ENCODE results near the gene RDH13. TPM values are rescaled to one million over a fixed set of nuclear protein-coding genes. Genes with fewer than 3 reads are reported as not detected.

The RDH13 gene
- polyA plus RNA-seq, 1 donor from 2014 or later = 18.7 TPM

- H3K36me3 Mint-ChIP-seq = peaks cover 4% of the 10 kb centered on the region
- H3K9me3 Mint-ChIP-seq = peaks cover 0 to 1% (median 0%) of the 10 kb centered on the region in 3 donors
- H3K27me3 Mint-ChIP-seq = peaks cover 34% of the 10 kb centered on the region
- H3K4me1 Mint-ChIP-seq = peaks cover 16 to 20% (median 19%) of the 10 kb centered on the region in 3 donors
- peak overlapping the region in 1 of 3 donors; percentile 67 for H3K27ac Mint-ChIP-seq
- peak overlapping the region in 1 of 4 donors; percentile 2 for H3K4me3 Mint-ChIP-seq
These were observed 23.2 kb upstream of the RDH13 start for GRCh38 chr19:55085923-55086715.

DNA sequence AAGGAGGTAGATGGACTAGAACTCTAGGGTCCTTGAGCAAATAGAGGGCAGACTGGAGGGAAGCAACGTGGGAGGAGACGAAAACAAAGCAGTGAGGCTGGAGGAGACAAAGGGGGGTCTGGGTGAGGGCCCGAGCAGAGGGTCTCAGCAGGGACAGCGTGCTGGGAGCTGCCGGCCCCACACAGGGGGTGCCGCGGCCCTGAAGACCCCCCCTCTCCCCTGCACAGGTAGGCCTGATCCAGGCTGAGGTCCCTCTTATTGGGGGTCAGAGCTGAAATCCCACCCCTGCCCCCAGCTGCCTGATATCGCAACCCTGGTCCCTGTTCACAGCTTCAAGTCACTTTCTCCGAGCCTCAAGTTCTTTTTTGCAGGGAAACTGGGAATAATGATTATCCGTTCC, 21.5 kb upstream of the RDH13 start:
- peak overlapping the region in 1 of 4 donors; percentile 54 for H3K4me3 Mint-ChIP-seq
- H3K27me3 Mint-ChIP-seq = peaks cover 48% of the 10 kb centered on the region
- peaks cover 0 to 7% (median 0%) of the 10 kb centered on the region in 3 donors for H3K9me3 Mint-ChIP-seq
- H3K27ac Mint-ChIP-seq = peak overlapping the region; percentile 67 to 71 (median 67)
- H3K36me3 Mint-ChIP-seq = no peaks in the 10 kb centered on the region
- H3K4me1 Mint-ChIP-seq = peaks cover 20 to 28% (median 26%) of the 10 kb centered on the region in 3 donors

GRCh38 chr19:55083004-55083850, 20.3 kb upstream of the RDH13 start:
- peaks cover 15 to 23% (median 21%) of the 10 kb centered on the region in 3 donors for H3K4me1 Mint-ChIP-seq
- H3K4me3 Mint-ChIP-seq = peak overlapping the region in 2 of 4 donors; percentile 17 to 39
- peaks cover 51% of the 10 kb centered on the region for H3K27me3 Mint-ChIP-seq
- peaks cover 0 to 7% (median 0%) of the 10 kb centered on the region in 3 donors for H3K9me3 Mint-ChIP-seq
- no peaks in the 10 kb centered on the region for H3K36me3 Mint-ChIP-seq
- no peak overlapping the region for H3K27ac Mint-ChIP-seq

DNA sequence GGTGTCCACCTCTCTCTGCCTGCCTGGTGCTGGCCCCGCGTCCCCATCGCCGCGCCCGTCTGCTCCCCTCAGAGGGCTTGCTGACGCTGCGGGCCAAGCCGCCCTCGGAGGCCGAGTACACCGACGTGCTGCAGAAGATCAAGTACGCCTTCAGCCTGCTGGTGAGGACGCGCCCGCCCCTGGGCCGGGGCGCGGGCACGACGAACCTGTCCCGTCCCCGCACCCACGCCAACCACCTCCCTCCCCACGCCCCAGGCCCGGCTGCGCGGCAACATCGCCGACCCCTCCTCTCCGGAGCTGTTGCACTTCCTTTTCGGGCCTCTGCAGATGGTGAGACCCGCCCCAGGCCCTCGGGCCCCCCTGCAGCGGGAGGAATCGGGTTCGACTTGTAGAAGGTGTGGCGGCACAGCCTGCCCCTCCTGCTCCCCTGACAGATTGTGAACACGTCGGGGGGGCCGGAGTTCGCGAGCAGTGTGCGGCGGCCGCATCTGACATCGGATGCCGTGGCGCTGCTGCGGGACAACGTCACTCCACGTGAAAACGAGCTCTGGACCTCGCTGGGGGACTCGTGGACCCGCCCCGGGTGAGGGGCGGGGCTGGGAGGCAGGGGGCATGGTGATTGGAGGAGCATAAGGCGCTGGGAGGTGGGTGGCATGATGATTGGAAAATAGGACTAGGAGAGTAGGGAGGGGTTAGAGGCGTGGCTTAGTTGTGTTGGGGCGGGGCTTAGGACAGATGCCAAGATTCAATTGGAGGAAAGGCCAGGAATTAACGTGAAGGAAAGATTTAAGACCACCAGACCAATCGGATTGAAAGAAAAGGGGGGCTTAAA, 19.3 kb upstream of the RDH13 start:
- Mint-ChIP-seq H3K27me3 (peaks cover 43% of the 10 kb centered on the region), H3K4me3 (peak overlapping the region in 2 of 4 donors; percentile 45 to 79), H3K4me1 (peaks cover 9 to 14% (median 14%) of the 10 kb centered on the region in 3 donors), H3K36me3 (no peaks in the 10 kb centered on the region), H3K27ac (no peak overlapping the region), H3K9me3 (peaks cover 0 to 7% (median 0%) of the 10 kb centered on the region in 3 donors)

GRCh38 chr19:55081770-55082019, 18.7 kb upstream of the RDH13 start:
- H3K4me1 Mint-ChIP-seq = peaks cover 8 to 14% (median 14%) of the 10 kb centered on the region in 3 donors
- peaks cover 0 to 8% (median 0%) of the 10 kb centered on the region in 3 donors for H3K9me3 Mint-ChIP-seq
- H3K36me3 Mint-ChIP-seq = no peaks in the 10 kb centered on the region
- peak overlapping the region in 1 of 3 donors; percentile 67 for H3K27ac Mint-ChIP-seq
- peak overlapping the region; percentile 45 to 92 (median 74) for H3K4me3 Mint-ChIP-seq
- H3K27me3 Mint-ChIP-seq = peaks cover 47% of the 10 kb centered on the region

- Mint-ChIP-seq H3K27ac (peak overlapping the region in 2 of 3 donors; percentile 47 to 88), H3K9me3 (peaks cover 0 to 8% (median 0%) of the 10 kb centered on the region in 3 donors), H3K4me3 (peak overlapping the region; percentile 70 to 92 (median 84)), H3K4me1 (peaks cover 8 to 14% (median 14%) of the 10 kb centered on the region in 3 donors), H3K36me3 (no peaks in the 10 kb centered on the region), H3K27me3 (peaks cover 47% of the 10 kb centered on the region)
These were observed 18.2 kb upstream of the RDH13 start for GRCh38 chr19:55080968-55081769.

- H3K9me3 Mint-ChIP-seq = peaks cover 0 to 8% (median 0%) of the 10 kb centered on the region in 3 donors
- H3K36me3 Mint-ChIP-seq = no peaks in the 10 kb centered on the region
- peak overlapping the region; percentile 70 to 92 (median 84) for H3K4me3 Mint-ChIP-seq
- peaks cover 8 to 14% (median 12%) of the 10 kb centered on the region in 3 donors for H3K4me1 Mint-ChIP-seq
- peak overlapping the region in 1 of 3 donors; percentile 47 for H3K27ac Mint-ChIP-seq
- H3K27me3 Mint-ChIP-seq = peaks cover 47% of the 10 kb centered on the region
These were observed 17.4 kb upstream of the RDH13 start for GRCh38 chr19:55080121-55080967.

DNA sequence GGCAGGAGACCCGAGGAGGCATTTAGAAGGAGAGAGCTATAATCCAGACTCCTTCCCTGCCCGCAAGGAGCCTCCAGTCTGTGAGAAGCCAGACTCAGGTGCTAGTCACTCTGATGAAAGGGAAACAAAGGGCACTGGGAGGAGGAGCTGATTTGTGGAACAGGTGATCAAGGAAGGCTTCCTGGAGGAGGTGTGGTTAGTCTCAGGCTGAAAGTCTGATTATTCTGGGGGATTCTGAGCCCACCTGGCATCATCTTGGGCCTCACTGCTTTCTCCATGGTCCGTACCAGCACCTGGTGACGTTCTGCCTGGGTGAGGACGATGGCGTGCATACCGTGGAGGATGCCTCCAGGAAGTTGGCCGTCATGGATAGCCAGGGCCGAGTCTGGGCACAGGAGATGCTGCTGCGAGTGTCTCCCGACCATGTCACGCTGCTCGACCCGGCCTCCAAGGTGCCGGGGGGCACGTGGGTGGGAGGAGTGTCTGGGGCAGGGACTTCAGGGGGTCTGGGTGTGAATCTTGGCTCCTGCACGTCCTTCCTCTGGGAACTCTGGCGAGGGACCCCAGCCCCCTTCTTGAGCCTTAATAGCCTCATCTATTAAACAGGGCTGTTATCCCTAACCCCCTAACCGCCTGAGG, 16.6 kb upstream of the RDH13 start:
- Mint-ChIP-seq H3K4me1 (peaks cover 8 to 14% (median 12%) of the 10 kb centered on the region in 3 donors), H3K9me3 (peaks cover 0 to 13% (median 0%) of the 10 kb centered on the region in 3 donors), H3K36me3 (no peaks in the 10 kb centered on the region), H3K4me3 (peak overlapping the region in 3 of 4 donors; percentile 29 to 83 (median 63)), H3K27me3 (peaks cover 45% of the 10 kb centered on the region), H3K27ac (peak overlapping the region in 1 of 3 donors; percentile 56)

DNA sequence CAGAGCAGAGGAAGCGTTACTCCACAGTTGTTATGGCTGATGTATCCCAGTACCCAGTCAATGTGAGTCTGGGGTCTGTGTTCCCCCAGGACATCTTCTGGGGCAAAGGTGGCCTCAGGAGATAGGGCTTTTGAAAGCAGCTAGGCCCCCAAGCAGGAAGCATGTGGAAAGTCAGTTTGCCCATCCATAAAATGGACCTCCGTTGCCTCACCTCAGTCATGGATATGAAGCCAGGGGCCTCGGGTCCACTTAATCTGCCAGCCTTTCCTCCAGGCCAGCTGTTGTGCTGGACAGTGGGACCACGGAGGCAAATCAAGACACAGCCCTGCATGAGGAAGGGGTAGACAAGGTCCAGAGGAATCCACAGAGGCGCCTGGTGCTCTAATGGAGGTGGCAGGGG, 16.0 kb upstream of the RDH13 start:
- Mint-ChIP-seq H3K27me3 (peaks cover 44% of the 10 kb centered on the region), H3K27ac (peak overlapping the region in 1 of 3 donors; percentile 56), H3K4me3 (peak overlapping the region in 3 of 4 donors; percentile 29 to 83 (median 63))

DNA sequence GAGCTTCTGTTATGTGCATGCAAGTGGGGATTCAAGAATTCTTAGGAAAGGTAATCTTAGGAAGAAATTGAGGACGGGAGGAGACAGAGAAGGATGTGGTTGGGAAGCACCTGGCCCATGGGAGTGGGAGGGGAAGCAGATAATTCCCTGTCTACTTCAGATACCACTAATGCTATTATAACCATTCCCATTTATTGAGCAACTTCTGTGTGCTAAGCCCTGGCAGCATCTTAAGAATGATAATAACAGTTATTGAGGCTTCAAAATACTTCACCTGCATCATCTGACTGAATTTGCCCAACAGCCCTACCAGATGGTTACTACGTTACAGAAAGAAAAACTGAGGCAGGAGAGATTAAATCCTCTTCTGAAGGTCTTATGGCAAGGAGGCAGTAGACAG, 14.2 kb upstream of the RDH13 start:
- Mint-ChIP-seq H3K4me1 (peaks cover 4 to 12% (median 10%) of the 10 kb centered on the region in 3 donors), H3K4me3 (no peak overlapping the region), H3K36me3 (no peaks in the 10 kb centered on the region), H3K27me3 (peaks cover 39% of the 10 kb centered on the region), H3K27ac (no peak overlapping the region), H3K9me3 (peaks cover 0 to 13% (median 0%) of the 10 kb centered on the region in 3 donors)

More for the DNA sequence above, 16.0 kb upstream of the RDH13 start:
- Mint-ChIP-seq H3K4me1 (peaks cover 5 to 14% (median 12%) of the 10 kb centered on the region in 3 donors), H3K9me3 (peaks cover 0 to 15% (median 0%) of the 10 kb centered on the region in 3 donors), H3K36me3 (no peaks in the 10 kb centered on the region)

DNA sequence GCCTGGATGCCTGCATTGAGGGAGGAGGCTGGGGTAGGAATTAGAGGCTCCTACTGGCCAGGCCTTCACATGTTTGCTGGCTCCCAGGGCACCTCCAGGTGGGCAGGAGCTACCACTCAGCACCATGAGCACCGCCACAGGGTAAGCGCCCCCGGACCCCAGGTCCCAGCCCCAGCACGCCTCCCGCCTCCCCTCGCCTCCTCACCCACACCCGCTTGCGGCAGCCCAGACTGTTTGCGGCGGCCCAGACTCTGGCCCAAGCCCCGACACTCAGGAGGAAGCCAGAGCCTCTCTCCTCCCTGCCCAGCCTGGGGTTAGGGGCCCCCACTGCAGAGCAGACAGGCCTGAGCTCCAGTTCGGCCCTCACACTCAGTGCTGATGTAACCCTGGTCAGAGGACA, 13.4 kb upstream of the RDH13 start:
- H3K4me1 Mint-ChIP-seq = peaks cover 4 to 12% (median 10%) of the 10 kb centered on the region in 3 donors
- H3K27me3 Mint-ChIP-seq = peaks cover 43% of the 10 kb centered on the region
- no peaks in the 10 kb centered on the region for H3K36me3 Mint-ChIP-seq
- H3K4me3 Mint-ChIP-seq = no peak overlapping the region
- no peak overlapping the region for H3K27ac Mint-ChIP-seq
- H3K9me3 Mint-ChIP-seq = peaks cover 0 to 13% (median 0%) of the 10 kb centered on the region in 3 donors

- H3K9me3 Mint-ChIP-seq = peaks cover 0 to 10% (median 0%) of the 10 kb centered on the region in 3 donors
- H3K27ac Mint-ChIP-seq = peak within 1 kb of the TSS in 1 of 3 donors; percentile 31
- no peaks in the 10 kb centered on the region for H3K36me3 Mint-ChIP-seq
- H3K27me3 Mint-ChIP-seq = peaks cover 37% of the 10 kb centered on the region
- no peak within 1 kb of the TSS for H3K4me3 Mint-ChIP-seq
- H3K4me1 Mint-ChIP-seq = peaks cover 4 to 10% (median 5%) of the 10 kb centered on the region in 3 donors
These were observed 12.5 kb upstream of the RDH13 start, which contains the start of gene EPS8L1 for GRCh38 chr19:55075371-55075998. Gene EPS8L1, plus strand, starts transcription at chr19:55075869. Its CDS starts 576 bp downstream, at chr19:55076445.
